A673 (cell line): ENCODE measurements around the gene GATB. TPM values are rescaled to one million over a fixed set of nuclear protein-coding genes. Genes with fewer than 3 reads are reported as not detected.
"Not testable (repeated sequence)": the region's sequence is repeated elsewhere in the genome, so short reads cannot be mapped to it uniquely, and the experiment has no call there.

ENCODE experiments used
- BruUV-seq: library from RNA; stranded (reverse); fragments of 400-500 nt; replicated peaks from 2 replicates; lab custom pipeline; 2021; lab: Mats Ljungman, UMichigan
- CTCF ChIA-PET: fragments of 300-600 bp; sonication (Branson Sonifier 250); formaldehyde crosslinking; loops from one replicate; lab custom pipeline; 2022; ENCODE audit warnings: antibody characterized with exemption; lab: Charles Lee
- POLR2A ChIA-PET: fragments of 300-600 bp; sonication (Branson Sonifier 250); formaldehyde crosslinking; loops from one replicate; lab custom pipeline; 2022; ENCODE audit warnings: antibody characterized with exemption; ENCODE audit not compliant: low non-redundant PET; lab: Charles Lee
- DNase-seq: peaks from one replicate; pipeline ENCODE4 v3.0.0-alpha.2; 2015; ENCODE audit warnings: low spot score
- H3K27ac ChIP-seq: fragments of 200-600 bp; sonication (generic); 2 replicates; pipeline ENCODE4 v1.5.1; 2016; ENCODE audit warnings: mixed run types, low read depth, mild to moderate bottlenecking, mixed read lengths, antibody characterized with exemption, low read length; ENCODE audit not compliant: poor library complexity, severe bottlenecking
- H3K27me3 ChIP-seq: fragments of 200-600 bp; sonication (generic); replicated peaks from 2 replicates; pipeline ENCODE4 v1.6.1; 2017; ENCODE audit warnings: mixed run types, low read depth, mild to moderate bottlenecking, mixed read lengths, antibody characterized with exemption, low read length; ENCODE audit not compliant: insufficient read depth, poor library complexity
- H3K36me3 ChIP-seq: fragments of 200-600 bp; sonication (generic); 2 replicates; pipeline ENCODE4 v1.6.1; 2016; ENCODE audit warnings: mixed run types, mild to moderate bottlenecking, mixed read lengths, antibody characterized with exemption, low read length; ENCODE audit not compliant: insufficient read depth, poor library complexity, severe bottlenecking
- H3K4me1 ChIP-seq: fragments of 200-600 bp; sonication (generic); 2 replicates; pipeline ENCODE4 v1.6.1; 2017; ENCODE audit warnings: mixed run types, mild to moderate bottlenecking, mixed read lengths, antibody characterized with exemption, low read length; ENCODE audit not compliant: insufficient read depth, poor library complexity, severe bottlenecking
- H3K4me3 ChIP-seq: fragments of 200-600 bp; sonication (generic); 2 replicates; pipeline ENCODE4 v1.5.1; 2016; ENCODE audit warnings: low read depth, mixed run types, mild to moderate bottlenecking, mixed read lengths, low read length; ENCODE audit not compliant: poor library complexity, severe bottlenecking
- H3K9me3 ChIP-seq: fragments of 200-600 bp; sonication (generic); 2 replicates; pipeline ENCODE4 v1.6.1; 2016; ENCODE audit warnings: mixed run types, low read depth, mild to moderate bottlenecking, mixed read lengths, antibody characterized with exemption, low read length; ENCODE audit not compliant: poor library complexity, severe bottlenecking
- EZH2 ChIP-seq: fragments of 200-600 bp; sonication (generic); IDR thresholded peaks from 2 replicates; pipeline ENCODE4 v1.6.1; 2017; ENCODE audit warnings: borderline replicate concordance, low read depth, mild to moderate bottlenecking, mixed read lengths, antibody characterized with exemption, low read length; ENCODE audit not compliant: poor library complexity, severe bottlenecking
- intact Hi-C: fragments of 100-400 bp; cut with micrococcal nuclease; formaldehyde crosslinking; loops from one replicate; pipeline ENCODE4 v1.10.0; 2022; ENCODE audit not compliant: unreplicated experiment
- total RNA-seq: library from RNA; stranded (reverse); gene quantifications from 2 replicates; pipeline ENCODE4 v1.2.3, GENCODE V29; 2021
- TF ChIP-seq, protein P1 (sequence below): fragments of 300-800, 200-600 bp; sonication (generic); conservative IDR thresholded peaks from 2 replicates; pipeline ENCODE4 v1.5.1; 2017; ENCODE audit warnings: low read depth, mild to moderate bottlenecking, antibody characterized with exemption, low read length, moderate library complexity, mixed read lengths

The GATB gene
- total RNA-seq, 1 experiment from 2014 or later: 23.8 TPM

- Histone ChIP-seq H3K27ac (no peak overlapping the region), H3K9me3 (no peaks in the 10 kb centered on the region), H3K4me1 (no peaks in the 10 kb centered on the region), H3K27me3 (no peaks in the 10 kb centered on the region), H3K36me3 (no peaks in the 10 kb centered on the region), H3K4me3 (no peak overlapping the region)
- CTCF ChIA-PET: no interaction called here
- no peak for TF ChIP-seq EZH2
- TF ChIP-seq, protein P1, sequence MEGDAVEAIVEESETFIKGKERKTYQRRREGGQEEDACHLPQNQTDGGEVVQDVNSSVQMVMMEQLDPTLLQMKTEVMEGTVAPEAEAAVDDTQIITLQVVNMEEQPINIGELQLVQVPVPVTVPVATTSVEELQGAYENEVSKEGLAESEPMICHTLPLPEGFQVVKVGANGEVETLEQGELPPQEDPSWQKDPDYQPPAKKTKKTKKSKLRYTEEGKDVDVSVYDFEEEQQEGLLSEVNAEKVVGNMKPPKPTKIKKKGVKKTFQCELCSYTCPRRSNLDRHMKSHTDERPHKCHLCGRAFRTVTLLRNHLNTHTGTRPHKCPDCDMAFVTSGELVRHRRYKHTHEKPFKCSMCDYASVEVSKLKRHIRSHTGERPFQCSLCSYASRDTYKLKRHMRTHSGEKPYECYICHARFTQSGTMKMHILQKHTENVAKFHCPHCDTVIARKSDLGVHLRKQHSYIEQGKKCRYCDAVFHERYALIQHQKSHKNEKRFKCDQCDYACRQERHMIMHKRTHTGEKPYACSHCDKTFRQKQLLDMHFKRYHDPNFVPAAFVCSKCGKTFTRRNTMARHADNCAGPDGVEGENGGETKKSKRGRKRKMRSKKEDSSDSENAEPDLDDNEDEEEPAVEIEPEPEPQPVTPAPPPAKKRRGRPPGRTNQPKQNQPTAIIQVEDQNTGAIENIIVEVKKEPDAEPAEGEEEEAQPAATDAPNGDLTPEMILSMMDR: no peak
- BruUV-seq: no TSS peak
- POLR2A ChIA-PET: no interaction called here
- DNase-seq: no peak
- intact Hi-C loops: no loop called here
These were observed 17.5 kb downstream of the GATB start for GRCh38 chr4:151743128-151743854.

DNA sequence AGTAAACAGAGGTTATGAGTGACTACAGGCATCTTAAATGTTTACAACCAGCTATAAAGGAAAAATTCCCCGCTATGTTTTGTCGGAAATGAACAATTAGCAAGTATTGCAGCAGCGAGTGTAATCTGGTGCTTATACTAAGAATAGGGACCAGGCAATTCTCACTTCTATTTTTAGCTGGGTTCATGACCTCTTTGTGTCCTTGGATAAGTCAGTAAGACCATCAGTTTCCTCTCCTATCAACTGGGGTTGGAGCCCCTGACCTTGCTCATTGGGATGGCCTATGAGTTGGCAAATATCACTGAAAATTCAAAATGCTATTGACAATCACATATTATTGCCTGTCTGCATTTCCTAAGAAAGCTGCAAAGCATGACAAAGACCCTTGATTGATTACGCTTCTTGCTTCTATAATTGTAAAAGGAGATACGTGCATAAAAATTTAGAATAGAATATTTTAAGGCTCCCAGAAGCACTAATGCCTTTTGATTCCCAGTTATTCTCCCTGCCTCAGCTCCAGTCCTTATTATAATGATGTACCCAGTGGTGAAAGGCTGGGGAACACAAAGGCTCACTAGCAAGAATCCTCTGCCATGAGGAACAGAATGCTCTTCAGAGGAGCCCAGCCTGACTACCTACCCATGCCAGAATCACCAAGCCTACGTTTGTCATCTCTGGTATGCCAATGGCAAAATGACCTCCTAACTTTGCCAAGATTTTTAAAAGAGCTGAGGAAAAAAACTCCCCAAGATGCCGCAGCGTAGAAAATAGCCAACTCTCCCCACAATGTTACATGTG, 21.9 kb downstream of the GATB start:
- intact Hi-C loops: no loop called here
- CTCF ChIA-PET: no interaction called here
- Histone ChIP-seq H3K36me3 (no peaks in the 10 kb centered on the region), H3K27me3 (no peaks in the 10 kb centered on the region), H3K4me1 (no peaks in the 10 kb centered on the region), H3K27ac (no peak overlapping the region), H3K9me3 (peaks cover 8% of the 10 kb centered on the region), H3K4me3 (no peak overlapping the region)
- no peak for TF ChIP-seq EZH2
- TF ChIP-seq, protein P1: no peak
- no TSS peak for BruUV-seq
- POLR2A ChIA-PET: no interaction called here
- no peak for DNase-seq

DNA sequence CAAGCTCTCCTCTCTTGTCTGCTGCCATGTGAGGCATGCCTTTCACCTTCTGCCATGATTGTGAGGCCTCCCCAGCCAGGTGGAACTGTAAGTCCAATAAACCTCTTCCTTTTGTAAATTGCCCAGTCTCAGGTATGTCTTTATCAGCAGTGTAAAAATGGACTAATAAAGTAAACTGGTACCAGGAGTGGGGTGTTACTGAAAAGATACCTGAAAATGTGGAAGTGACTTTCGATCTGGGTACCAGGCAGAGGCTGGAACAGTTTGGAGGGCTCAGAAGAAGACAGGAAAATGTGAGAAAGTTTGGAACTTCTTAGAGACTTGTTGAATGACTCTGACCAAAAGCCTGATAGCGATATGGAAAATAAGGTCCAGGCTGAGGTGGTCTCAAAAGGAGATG, 24.0 kb downstream of the GATB start:
- H3K4me1 ChIP-seq, intact Hi-C loops, BruUV-seq, H3K9me3 ChIP-seq, H3K27ac ChIP-seq, H3K4me3 ChIP-seq, H3K36me3 ChIP-seq, CTCF ChIA-PET, H3K27me3 ChIP-seq, POLR2A ChIA-PET, DNase-seq: not testable (repeated sequence)
